Measurements from ENCODE around the gene RALY.

Gene RALY

DNA sequence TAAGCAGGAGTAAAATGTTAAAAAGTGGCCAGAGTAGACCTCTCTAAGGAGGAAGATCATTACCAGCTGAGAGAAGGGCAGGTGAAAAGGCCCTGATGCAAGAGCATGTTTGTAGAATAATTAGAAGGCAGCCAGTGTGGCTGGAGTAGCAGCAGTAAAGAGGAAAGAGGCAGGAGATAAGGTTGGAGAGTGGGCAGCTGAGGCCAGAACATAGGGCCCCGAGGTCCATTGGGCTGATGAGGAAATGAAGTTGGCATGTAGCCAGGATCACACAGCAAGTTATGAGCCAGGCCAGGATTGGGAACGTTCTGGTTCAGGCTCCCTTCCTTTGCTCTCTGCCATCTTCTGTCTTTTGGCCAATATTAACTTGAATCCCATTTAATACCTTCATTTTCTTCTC lies 51.6 kb downstream of the RALY start:
- peaks cover 79% of the 10 kb centered on the region for H3K4me1 Mint-ChIP-seq

DNA sequence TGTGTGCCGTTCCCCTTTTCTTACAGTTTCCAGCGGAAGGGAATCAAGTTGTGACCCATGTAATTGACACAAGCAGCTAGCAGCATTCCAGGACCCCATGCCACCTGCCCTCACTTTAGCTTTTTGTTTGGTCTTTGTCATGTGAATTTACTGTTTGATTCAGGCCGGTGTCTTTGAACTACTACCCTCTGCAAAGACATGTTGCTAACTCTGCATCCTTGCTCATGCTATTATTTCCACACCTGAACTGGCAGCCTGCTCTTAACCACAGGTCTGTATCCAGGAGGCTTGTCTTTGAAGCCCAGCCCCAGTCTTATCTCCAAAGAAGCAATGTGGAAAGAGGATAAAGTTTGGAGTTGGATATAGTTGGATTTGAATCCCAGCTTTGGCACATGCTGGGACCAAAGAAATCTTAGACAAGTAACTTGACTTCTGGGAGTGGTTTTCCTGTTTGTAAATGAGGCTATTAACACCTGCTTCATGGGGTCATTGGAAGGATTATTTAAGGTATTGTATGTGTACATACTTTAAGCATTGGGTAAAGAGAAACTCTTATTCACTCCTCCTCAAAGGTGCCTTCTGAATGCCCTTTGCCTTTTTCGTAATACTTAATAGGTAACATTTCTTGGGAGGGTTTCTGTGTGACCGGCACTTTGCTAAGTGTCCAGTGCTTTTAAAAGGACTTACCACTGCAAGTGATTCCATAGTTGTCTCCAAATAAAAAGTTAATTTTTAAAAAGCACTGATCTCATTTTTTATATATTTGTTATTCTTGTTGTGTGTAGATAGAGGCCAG lies 52.4 kb downstream of the RALY start:
- Mint-ChIP-seq H3K9me3 (no peaks in the 10 kb centered on the region), H3K27ac (peak overlapping the region; percentile 1), H3K4me3 (no peak overlapping the region), H3K4me1 (peaks cover 76% of the 10 kb centered on the region), H3K36me3 (peaks cover 26% of the 10 kb centered on the region), H3K27me3 (no peaks in the 10 kb centered on the region)
- ATAC-seq: no peak

More for the DNA sequence above, 51.6 kb downstream of the RALY start:
- Mint-ChIP-seq H3K9me3 (no peaks in the 10 kb centered on the region), H3K27me3 (no peaks in the 10 kb centered on the region), H3K36me3 (peaks cover 26% of the 10 kb centered on the region), H3K27ac (peak overlapping the region; percentile 1), H3K4me3 (no peak overlapping the region)
- ATAC-seq: no peak

- no peak for ATAC-seq
- no peak overlapping the region for H3K27ac Mint-ChIP-seq
- H3K36me3 Mint-ChIP-seq: peaks cover 26% of the 10 kb centered on the region
- H3K9me3 Mint-ChIP-seq: no peaks in the 10 kb centered on the region
- no peak overlapping the region for H3K4me3 Mint-ChIP-seq
- peaks cover 71% of the 10 kb centered on the region for H3K4me1 Mint-ChIP-seq
- H3K27me3 Mint-ChIP-seq: no peaks in the 10 kb centered on the region
These were observed 53.4 kb downstream of the RALY start for GRCh38 chr20:34047010-34047687.

DNA sequence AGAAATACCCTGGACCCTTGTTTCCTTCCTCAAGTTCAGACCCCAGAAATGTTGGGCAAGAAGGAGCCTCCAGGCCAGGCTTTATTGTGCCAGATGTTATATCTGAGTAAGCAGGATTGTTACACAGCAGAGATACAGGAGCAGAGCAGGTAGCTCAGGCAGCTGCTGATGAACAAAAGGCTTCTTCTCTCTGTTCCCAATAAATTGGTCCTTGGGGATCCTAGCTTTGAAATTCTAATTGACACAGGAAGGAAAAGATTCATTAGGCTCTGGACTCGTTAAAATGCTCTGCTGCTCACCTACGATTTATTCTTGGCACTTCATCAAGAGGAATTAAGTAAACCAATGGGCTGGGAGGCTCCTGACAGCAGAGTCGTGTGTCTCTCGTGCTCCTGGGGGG lies 54.2 kb downstream of the RALY start:
- peaks cover 64% of the 10 kb centered on the region for H3K4me1 Mint-ChIP-seq
- no peaks in the 10 kb centered on the region for H3K27me3 Mint-ChIP-seq
- H3K27ac Mint-ChIP-seq: no peak overlapping the region
- no peak for ATAC-seq
- peaks cover 26% of the 10 kb centered on the region for H3K36me3 Mint-ChIP-seq
- H3K4me3 Mint-ChIP-seq: no peak overlapping the region
- H3K9me3 Mint-ChIP-seq: no peaks in the 10 kb centered on the region

DNA sequence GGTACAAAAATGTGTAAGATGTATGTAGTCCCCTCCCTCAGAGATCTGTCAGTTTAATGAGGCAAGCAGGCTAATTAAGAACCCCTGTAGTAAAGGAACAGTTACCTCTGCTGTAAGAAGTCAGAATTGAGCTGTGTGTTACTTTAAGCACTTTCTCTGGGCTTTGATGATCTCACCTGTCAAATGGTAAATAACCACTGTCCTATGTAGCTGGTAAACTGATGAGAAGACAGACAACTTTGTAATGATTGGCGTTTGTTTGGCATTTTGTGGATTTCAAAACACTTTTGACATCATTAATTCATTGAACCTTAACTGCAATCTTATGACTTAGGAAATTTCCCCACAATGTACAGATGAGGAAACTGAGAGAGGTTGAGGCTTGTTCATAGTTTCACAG lies 55.7 kb downstream of the RALY start:
- Mint-ChIP-seq H3K27me3 (no peaks in the 10 kb centered on the region), H3K36me3 (peaks cover 13% of the 10 kb centered on the region), H3K9me3 (no peaks in the 10 kb centered on the region), H3K27ac (no peak overlapping the region), H3K4me3 (no peak overlapping the region), H3K4me1 (peaks cover 61% of the 10 kb centered on the region)
- no peak for ATAC-seq

GRCh38 chr20:34049897-34050695 lies 56.4 kb downstream of the RALY start:
- Mint-ChIP-seq H3K27ac (no peak overlapping the region), H3K9me3 (no peaks in the 10 kb centered on the region), H3K27me3 (no peaks in the 10 kb centered on the region), H3K4me1 (peaks cover 66% of the 10 kb centered on the region), H3K4me3 (no peak overlapping the region), H3K36me3 (peaks cover 12% of the 10 kb centered on the region)
- ATAC-seq: no peak

DNA sequence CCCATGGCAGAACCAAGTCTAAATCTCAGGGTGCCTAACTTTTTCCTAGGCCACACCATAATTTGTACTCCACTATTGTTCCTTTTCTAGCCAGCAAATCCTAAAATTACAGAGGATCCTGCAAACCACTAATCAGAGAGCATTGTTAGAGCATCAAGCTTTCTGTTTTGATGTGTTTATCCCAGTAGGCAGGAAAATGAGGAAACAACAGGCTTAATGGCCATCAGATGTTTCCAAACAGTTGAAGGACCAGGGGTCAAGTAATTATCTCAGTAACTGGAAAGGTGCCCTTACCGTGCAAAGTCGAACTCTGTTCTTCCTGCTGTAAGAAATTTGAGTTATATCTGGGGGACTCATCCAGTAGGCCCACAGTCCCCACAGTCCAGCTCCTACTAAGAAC lies 58.7 kb downstream of the RALY start:
- no peaks in the 10 kb centered on the region for H3K27me3 Mint-ChIP-seq
- no peak overlapping the region for H3K27ac Mint-ChIP-seq
- no peak overlapping the region for H3K4me3 Mint-ChIP-seq
- peaks cover 6% of the 10 kb centered on the region for H3K36me3 Mint-ChIP-seq
- ATAC-seq: no peak
- H3K9me3 Mint-ChIP-seq: no peaks in the 10 kb centered on the region
- peaks cover 63% of the 10 kb centered on the region for H3K4me1 Mint-ChIP-seq

DNA sequence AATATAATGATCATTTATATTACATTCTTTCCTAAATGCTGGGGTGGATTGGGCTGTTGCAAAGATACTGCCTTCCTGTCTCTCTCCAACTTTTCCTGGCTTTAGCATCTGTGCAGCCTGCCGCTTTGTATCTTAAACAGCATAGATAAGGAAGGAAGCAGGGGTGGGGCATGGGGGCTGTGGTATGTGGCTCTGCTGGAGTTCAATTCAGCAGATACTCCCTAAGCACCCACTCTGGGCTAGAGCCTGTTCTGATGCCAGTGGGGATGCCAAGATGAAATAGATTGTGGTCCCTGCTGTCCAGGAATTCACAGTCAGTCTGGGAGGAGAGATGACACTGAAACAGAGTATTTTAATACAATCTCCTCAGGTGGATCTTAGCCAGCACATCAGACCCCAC lies 61.6 kb downstream of the RALY start:
- Mint-ChIP-seq H3K27me3 (no peaks in the 10 kb centered on the region), H3K9me3 (no peaks in the 10 kb centered on the region), H3K4me1 (peaks cover 67% of the 10 kb centered on the region), H3K27ac (peak overlapping the region; percentile 17), H3K4me3 (no peak overlapping the region), H3K36me3 (peaks cover 11% of the 10 kb centered on the region)
- no peak for ATAC-seq

GRCh38 chr20:34058831-34059230 lies 65.1 kb downstream of the RALY start:
- no peak overlapping the region for H3K4me3 Mint-ChIP-seq
- H3K36me3 Mint-ChIP-seq: peaks cover 11% of the 10 kb centered on the region
- no peak overlapping the region for H3K27ac Mint-ChIP-seq
- H3K9me3 Mint-ChIP-seq: no peaks in the 10 kb centered on the region
- peak; percentile 70 for ATAC-seq
- no peaks in the 10 kb centered on the region for H3K27me3 Mint-ChIP-seq
- peaks cover 63% of the 10 kb centered on the region for H3K4me1 Mint-ChIP-seq

DNA sequence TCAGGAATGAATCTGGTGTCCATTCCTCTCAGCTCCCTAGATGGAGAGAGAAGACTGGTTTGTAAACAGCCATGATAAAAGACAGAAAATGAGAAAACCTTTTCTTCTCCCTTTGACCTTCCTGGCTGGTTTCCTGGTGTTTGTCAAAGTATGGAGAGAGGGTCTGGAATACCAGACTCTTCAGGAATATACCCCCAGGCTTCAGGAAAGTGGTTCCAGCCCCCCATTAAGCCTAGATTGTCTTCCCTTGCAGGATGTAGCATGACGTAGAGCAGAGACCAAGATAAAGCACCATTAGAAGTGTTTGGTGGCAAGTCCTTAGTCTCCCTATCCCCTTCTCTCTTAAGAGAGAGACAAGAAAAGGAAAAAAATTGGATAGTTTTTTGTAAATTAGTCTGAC lies 67.3 kb downstream of the RALY start:
- no peak overlapping the region for H3K4me3 Mint-ChIP-seq
- no peak overlapping the region for H3K27ac Mint-ChIP-seq
- H3K9me3 Mint-ChIP-seq: no peaks in the 10 kb centered on the region
- peaks cover 10% of the 10 kb centered on the region for H3K36me3 Mint-ChIP-seq
- no peaks in the 10 kb centered on the region for H3K27me3 Mint-ChIP-seq
- ATAC-seq: no peak
- peaks cover 43% of the 10 kb centered on the region for H3K4me1 Mint-ChIP-seq

- no peaks in the 10 kb centered on the region for H3K9me3 Mint-ChIP-seq
- H3K36me3 Mint-ChIP-seq: peaks cover 6% of the 10 kb centered on the region
- no peaks in the 10 kb centered on the region for H3K27me3 Mint-ChIP-seq
- H3K27ac Mint-ChIP-seq: peak overlapping the region; percentile 7
- peak; percentile 59 for ATAC-seq
- peaks cover 37% of the 10 kb centered on the region for H3K4me1 Mint-ChIP-seq
- no peak overlapping the region for H3K4me3 Mint-ChIP-seq
These were observed 68.0 kb downstream of the RALY start for GRCh38 chr20:34061695-34062094.

DNA sequence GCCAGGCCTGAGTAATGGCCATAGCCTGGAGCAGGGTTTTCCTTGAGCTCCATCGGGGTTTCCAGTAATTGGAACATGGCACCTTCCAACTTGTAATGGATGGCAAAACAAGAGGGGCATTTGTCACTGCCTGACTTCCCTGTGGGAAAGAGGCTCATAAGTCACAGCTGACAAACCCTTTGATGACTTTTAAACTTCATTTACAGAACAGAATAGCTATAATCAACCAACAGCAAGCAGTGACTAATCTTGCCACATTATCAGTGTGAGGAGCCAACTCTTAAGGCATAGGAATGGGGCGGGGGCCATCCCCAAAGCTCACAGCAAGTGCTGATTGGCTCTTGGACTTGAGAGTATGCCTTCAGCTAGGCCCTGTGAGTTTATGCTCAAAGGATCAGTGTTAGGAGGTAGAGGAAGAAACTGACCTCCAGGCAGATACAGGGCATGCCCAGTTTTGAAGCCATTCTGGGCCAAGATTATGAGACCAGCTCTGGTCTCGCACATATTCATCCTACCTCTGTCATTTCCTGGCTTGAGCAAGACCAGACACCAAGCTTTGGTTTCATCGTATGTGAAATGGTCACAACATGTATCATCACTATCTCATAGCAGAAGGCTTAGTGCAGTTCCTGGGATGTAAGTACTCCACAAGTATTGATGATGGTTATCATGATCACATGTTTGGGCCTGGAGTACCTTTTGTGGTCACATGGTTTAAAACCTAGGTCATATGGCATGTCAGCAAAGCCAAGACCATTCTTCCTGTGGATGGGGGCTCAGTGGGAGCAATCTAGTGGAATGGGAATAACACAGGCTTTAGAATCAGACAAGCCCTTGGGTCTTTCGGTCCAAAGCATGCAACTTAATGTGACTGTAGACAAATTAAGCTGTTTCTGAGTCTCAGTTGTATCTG lies 69.1 kb downstream of the RALY start:
- Mint-ChIP-seq H3K27ac (peak overlapping the region; percentile 7), H3K36me3 (peaks cover under 1% of the 10 kb centered on the region), H3K9me3 (no peaks in the 10 kb centered on the region), H3K27me3 (no peaks in the 10 kb centered on the region), H3K4me1 (peaks cover 34% of the 10 kb centered on the region), H3K4me3 (no peak overlapping the region)
- ATAC-seq: no peak

DNA sequence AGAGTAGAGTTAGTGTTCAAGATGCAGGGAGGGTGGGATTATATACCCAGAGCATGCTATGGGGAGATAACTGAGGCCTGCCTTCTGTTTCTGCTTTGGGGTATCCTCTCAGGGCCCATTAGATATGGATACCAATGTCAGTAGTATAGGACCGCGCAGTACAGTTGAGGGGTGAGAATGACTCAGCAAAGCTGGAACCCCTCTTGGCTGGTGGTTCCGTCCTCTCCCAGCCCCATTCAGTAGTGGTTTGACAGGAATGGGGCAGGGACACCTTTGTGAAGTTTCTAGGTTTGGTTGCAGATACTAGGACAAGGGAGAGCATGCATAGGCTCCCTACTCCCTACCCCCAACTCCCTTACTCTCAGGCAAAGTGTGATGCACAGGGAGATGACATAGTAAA lies 70.6 kb downstream of the RALY start:
- no peak overlapping the region for H3K27ac Mint-ChIP-seq
- peaks cover 33% of the 10 kb centered on the region for H3K4me1 Mint-ChIP-seq

GRCh38 chr20:34065260-34065659 lies 71.5 kb downstream of the RALY start:
- no peaks in the 10 kb centered on the region for H3K27me3 Mint-ChIP-seq
- H3K4me3 Mint-ChIP-seq: no peak overlapping the region
- H3K4me1 Mint-ChIP-seq: peaks cover 34% of the 10 kb centered on the region
- H3K9me3 Mint-ChIP-seq: no peaks in the 10 kb centered on the region
- no peak for ATAC-seq
- peak overlapping the region; percentile 56 for H3K27ac Mint-ChIP-seq
- H3K36me3 Mint-ChIP-seq: no peaks in the 10 kb centered on the region

More for the DNA sequence above, 70.6 kb downstream of the RALY start:
- no peak overlapping the region for H3K4me3 Mint-ChIP-seq
- ATAC-seq: no peak
- H3K36me3 Mint-ChIP-seq: no peaks in the 10 kb centered on the region
- H3K27me3 Mint-ChIP-seq: no peaks in the 10 kb centered on the region
- H3K9me3 Mint-ChIP-seq: no peaks in the 10 kb centered on the region
